SU-DHL-6 (cell line): ENCODE data around the gene ARHGAP28.

Experiments
- EZH2phosphoT487 ChIP-seq: fragments of 200-600 bp; sonication (generic), shearing (Covaris generic); conservative IDR thresholded peaks from 2 replicates; pipeline ENCODE4 v1.6.1; 2018; ENCODE audit warnings: mild to moderate bottlenecking, antibody characterized with exemption, low read length, moderate library complexity, mixed read lengths
- TF ChIP-seq, protein P1 (sequence below): fragments of 200-600 bp; sonication (generic); IDR thresholded peaks from one replicate; pipeline ENCODE4 v1.5.1; 2017; ENCODE audit warnings: antibody characterized with exemption, mild to moderate bottlenecking, low read length, moderate library complexity; ENCODE audit not compliant: insufficient read depth, poor library complexity, severe bottlenecking

DNA sequence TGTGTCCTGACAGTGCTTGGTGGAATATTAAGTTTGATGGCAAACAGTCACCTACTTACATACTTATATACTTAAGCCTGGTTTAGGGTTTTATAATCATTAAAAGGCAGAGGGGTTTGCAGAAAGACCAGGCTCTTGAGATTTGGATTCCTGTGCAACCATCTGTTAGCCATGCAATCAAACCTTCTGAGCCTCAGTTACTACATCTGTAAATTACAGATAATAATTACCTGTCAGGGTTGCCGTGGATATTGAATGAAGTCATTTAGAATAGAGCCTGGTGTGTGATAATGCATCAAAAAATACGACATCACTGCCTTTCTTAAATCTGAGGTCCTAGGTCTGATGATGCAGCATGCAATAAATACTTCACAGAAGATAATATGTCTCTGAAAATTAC is 152.9 kb downstream of the ARHGAP28 start:
- TF ChIP-seq, protein P1, sequence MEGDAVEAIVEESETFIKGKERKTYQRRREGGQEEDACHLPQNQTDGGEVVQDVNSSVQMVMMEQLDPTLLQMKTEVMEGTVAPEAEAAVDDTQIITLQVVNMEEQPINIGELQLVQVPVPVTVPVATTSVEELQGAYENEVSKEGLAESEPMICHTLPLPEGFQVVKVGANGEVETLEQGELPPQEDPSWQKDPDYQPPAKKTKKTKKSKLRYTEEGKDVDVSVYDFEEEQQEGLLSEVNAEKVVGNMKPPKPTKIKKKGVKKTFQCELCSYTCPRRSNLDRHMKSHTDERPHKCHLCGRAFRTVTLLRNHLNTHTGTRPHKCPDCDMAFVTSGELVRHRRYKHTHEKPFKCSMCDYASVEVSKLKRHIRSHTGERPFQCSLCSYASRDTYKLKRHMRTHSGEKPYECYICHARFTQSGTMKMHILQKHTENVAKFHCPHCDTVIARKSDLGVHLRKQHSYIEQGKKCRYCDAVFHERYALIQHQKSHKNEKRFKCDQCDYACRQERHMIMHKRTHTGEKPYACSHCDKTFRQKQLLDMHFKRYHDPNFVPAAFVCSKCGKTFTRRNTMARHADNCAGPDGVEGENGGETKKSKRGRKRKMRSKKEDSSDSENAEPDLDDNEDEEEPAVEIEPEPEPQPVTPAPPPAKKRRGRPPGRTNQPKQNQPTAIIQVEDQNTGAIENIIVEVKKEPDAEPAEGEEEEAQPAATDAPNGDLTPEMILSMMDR, result no peak
- no peak for TF ChIP-seq EZH2phosphoT487
